ENCODE measurements around the gene ZNRF1.

ZNRF1 gene

GRCh38 chr16:75097191-75097761, 98.5 kb downstream of the ZNRF1 start:
- DNase-seq (ENCODE audit: low read depth in 2 of 2), result no peak

- peak; percentile 72 to 75 for DNase-seq (ENCODE audit: low read depth in 2 of 2)
Measured at GRCh38 chr16:75097941-75098901, 99.4 kb downstream of the ZNRF1 start.

DNA sequence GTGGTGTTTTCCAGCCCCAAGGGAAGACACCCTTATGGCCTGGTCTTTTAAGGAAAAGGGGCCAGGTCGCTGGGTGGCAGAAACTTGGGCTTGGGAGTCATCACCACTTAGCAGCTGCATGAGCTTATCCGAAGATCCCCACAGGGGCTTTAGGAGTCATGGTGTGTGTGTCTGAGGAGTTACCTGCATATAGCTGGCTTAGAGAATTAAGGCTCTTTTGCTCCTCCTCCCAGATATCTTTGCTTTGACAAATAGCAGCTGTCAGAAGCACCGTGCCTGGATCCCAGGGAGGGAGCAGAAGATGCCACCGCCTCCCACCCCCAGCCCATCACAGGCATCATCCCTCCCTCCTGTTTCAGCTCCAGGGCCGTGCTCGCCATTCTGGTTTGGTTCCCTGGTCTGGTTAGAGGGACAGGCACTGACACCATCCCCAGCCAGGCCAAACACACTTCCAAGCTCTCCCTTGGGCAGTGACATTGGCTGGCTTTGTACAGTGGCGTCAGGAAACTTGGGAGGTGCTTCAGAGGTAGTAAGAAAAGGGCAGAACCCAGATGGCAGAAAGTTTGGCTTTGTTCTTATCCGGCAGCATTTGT, 100.3 kb downstream of the ZNRF1 start:
- no peak for DNase-seq (ENCODE audit: low read depth in 2 of 2)

GRCh38 chr16:75099738-75100602, 101.1 kb downstream of the ZNRF1 start:
- peak in 1 of 2 donors; percentile 37 for DNase-seq (ENCODE audit: low read depth in 2 of 2)

DNA sequence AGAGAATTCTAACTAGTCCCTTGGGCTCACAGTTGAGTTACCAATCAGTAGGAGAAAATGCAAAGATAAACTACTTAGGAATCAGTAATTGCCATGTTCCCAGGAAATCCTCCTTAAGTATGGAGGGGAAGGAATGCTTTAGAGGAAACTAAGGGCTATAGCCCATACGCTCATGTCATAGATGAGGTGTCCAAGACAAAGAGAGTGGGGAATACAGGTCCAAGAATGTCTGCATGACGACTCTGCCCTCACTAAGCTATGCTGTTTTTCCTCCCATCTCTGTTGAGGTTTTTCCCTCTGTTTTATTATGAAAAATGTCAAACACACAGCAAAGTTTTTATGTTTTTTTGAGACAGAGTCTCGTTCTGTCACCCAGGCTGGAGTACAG, 101.8 kb downstream of the ZNRF1 start:
- DNase-seq (ENCODE audit: low read depth in 2 of 2), result no peak

DNA sequence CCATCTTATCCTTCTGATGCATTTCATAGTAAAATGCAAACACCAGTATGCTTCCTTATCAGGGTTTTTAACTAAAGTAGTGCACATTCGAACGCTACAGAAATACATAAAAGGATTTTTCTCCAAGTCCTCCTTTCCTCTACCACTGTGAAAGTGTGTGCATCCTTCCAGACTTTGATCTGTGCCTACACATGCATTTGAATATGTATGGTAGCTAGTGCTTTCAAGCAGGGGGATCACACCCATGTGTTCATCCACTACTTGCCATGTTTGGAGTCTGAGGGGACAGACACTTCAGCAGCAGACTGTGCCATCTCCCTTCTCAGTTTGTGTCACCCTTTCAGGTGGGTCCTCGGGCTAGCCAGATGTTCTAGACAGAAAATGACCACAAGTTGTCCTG, 102.8 kb downstream of the ZNRF1 start:
- DNase-seq (ENCODE audit: low read depth in 2 of 2), result no peak

GRCh38 chr16:75102595-75102994, 103.8 kb downstream of the ZNRF1 start:
- DNase-seq (ENCODE audit: low read depth in 2 of 2), result no peak

DNA sequence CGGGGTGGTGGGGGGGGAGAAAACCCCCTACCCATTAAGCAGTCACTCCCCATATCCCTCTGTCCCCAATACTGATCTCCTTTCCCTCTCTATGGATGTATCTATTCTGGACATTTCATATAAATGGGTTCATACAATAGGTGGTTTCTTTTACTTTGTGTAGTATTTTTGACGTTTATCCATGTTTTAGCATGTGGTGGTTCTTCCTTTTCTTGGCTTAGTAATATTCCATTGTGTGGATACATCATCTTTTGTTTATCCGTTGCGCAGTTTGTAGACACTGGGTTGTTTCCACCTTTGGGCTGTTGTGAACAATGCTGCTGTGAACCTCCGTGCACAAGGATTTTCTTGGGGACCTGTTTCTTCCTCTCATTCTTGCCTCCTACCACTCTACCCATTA, 105.2 kb downstream of the ZNRF1 start:
- DNase-seq (ENCODE audit: low read depth in 2 of 2), result no peak

DNA sequence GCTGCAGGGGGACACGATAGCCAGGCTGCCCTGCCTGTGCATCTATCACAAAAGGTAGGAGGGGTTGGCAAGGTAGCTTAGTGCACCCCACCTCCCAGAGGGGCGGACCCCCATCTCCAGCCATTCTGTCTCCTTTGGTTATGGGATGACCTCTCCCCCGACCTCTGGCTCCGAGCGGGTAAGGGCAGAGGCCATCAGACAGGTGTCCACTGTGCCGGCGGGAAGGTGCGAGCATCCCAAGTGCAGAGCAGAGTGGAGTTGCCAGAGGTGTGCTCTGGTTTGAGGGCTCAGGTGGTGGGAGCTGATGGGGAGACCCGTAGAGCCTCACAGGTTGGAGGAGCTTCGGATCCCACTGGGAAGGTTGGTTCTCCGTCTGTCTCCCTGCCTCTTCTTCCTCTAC, 106.0 kb downstream of the ZNRF1 start:
- DNase-seq (ENCODE audit: low read depth in 2 of 2), result no peak

DNA sequence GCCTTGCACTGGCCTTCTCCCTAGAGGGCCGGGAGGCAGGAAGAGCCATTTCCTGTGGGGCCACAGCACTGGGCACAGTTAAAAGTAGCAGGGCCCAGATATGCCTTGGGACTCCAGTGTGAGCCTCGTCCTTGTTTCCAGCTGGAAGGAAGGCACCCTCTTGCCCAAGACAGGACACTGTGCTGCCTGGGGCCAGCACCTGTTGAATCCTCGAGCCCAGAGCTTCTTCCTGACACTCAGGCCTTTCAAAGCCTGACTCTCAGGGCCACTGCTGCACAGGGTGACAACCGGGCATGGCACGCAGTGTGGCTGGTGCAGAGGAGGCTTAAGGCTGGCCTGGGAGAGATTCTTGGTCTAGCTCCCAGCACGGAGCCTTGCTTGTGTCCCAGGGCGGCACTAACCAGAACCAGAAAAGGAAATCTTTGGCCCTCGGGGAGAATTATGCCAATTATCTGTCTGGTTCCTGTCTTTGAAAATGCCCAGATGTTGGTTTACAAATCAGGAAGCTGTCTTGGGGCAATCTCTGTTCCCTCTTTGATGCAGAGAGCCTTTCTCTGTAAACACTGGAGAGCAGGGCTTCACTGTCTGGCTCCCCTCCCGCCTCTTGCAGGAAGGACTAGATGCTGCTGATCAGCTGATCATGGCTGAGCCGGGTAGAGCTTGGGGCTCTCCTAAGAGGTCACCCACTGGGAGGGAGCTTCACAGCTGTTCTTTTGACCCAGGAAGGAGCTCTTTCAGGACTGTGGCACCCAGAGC, 106.7 kb downstream of the ZNRF1 start:
- no peak for DNase-seq (ENCODE audit: low read depth in 2 of 2)

DNA sequence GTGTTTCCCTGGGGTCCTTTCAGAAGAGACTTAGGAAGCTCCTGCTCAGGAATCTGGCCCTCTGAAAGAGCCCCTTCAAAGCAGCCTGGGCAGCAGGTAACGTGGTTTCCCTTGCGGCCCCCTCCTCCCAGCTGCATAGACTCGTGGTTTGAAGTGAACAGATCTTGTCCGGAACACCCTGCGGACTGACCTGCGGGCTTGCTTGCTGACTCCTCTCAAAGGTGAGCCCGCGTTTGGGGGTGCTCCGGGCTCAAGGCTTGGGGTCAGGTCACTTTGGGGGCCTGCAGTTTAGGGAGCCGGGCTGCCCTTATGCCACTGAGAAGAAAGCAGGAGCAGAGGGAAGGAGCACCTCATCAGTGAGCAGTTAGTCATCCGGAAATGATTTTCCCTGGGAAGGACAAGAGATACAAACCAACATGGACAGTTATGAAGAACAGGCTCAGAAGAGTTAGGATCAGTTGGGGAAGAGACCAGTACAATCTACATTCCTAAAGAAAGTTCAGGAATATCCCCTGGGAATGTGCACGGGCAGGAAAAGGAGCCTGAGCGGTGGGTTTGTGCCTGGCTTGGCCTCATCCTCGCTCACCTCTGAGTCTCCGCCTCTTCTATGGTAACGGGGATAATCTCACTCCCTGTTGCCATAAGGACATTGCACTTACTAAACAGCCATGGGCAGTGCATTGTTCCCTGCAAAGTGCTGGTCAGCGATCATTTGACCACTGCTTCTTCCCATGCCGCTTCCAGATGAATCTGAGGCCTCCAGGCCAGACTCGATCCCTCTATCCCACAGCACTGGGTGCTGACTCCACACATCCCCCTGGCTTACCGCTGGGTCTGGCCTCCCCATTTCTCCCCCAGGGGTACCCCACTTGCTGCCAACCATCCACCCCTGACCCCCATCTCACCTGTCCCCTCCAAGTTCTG, 107.8 kb downstream of the ZNRF1 start:
- DNase-seq (ENCODE audit: low read depth in 2 of 2), result no peak

DNA sequence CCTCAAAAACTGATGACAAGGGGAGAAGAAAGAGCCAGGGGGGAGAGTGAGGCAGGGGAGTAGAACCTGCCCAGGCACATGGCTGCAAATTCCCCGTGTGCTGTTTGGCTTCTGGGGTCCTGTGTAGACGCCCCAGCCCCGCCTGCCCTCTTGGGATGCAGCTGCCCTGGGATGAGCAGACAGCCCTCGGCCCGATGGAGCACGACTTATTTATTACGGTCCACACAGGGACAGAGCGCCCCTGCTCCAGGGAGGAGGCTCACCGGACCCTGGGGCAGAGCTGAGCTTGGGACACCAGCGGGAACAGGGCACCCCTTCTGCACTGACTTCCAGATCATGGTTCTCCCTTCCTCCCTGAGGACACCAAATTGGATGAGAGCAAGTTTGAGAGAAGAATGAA, 108.7 kb downstream of the ZNRF1 start:
- no peak for DNase-seq (ENCODE audit: low read depth in 2 of 2)

DNA sequence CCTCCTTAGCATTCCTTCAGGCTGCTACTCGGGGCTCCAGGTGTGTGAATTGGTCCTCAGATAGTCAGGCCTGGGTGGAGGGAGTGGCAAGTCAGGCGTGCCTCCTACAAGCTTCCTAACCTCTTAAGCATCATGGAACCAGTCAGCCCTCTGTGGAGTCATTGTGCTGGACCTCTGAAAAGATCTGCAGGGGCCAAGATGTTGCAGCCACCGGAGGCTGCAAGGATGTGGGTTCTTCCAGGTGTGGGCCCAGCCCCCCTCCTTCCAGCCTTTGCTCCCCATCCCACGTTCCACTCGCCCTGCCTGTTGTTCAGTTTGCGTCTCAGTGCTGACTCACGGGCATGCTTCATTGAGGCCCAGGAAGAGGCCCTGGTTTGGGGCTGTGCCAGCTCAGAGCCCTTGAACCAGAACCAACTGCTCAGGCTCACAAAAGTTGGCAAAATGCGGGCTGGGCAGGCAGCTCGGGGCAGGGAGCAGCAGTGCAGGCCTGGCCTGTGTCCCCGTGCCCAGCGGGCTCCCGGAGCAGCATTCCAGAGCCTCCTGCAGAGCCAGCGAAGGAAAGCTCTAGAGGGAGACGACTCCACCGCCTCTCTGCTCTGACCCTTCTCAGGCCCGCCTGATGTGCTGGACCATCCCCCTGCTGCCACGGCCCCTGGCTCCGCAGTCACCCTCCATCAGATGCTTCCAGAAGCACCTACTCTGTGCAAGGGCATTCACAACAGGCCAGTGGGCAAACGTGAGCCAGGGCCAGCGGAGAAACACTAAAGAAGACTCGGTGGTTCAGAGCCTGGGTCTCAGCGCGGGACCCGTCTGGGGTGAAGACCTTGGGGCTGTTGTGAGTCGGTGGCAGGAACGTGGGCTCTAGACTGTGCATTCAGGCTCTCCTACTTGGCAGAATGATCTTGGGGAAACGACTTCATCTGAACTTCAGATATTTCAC, 110.2 kb downstream of the ZNRF1 start:
- DNase-seq (ENCODE audit: low read depth in 2 of 2), result peak; percentile 49 to 75

- DNase-seq (ENCODE audit: low read depth in 2 of 2), result no peak
Measured at GRCh38 chr16:75109732-75110243, 111.0 kb downstream of the ZNRF1 start.

GRCh38 chr16:75110637-75111513, 112.1 kb downstream of the ZNRF1 start:
- DNase-seq (ENCODE audit: low read depth in 2 of 2), result peak; percentile 63 to 72

- no peak for DNase-seq (ENCODE audit: low read depth in 2 of 2)
Measured at GRCh38 chr16:75111514-75111940, 112.7 kb downstream of the ZNRF1 start.

- DNase-seq (ENCODE audit: low read depth in 2 of 2), result no peak
Measured at GRCh38 chr16:75111961-75112733, 113.3 kb downstream of the ZNRF1 start.
